Neural cell (in vitro differentiated cells): Measurements from ENCODE around the gene LAG3. TPM values are rescaled to one million over a fixed set of nuclear protein-coding genes. Genes with fewer than 3 reads are reported as not detected.
"Not testable (repeated sequence)": the region's sequence is repeated elsewhere in the genome, so short reads cannot be mapped to it uniquely, and the experiment has no call there.

ENCODE experiments used
- H2AFZ ChIP-seq: fragments of 200-600, 300-800 bp; sonication (generic), shearing (Covaris generic); 2 replicates; pipeline ENCODE4 v1.6.0; 2014; ENCODE audit warnings: low read depth, mild to moderate bottlenecking, antibody characterized with exemption, low read length, moderate library complexity
- H3F3A ChIP-seq: fragments of 200-600 bp; shearing (Covaris generic); 2 replicates; pipeline ENCODE4 v1.6.1; 2016; ENCODE audit warnings: mild to moderate bottlenecking, moderate library complexity, mixed read lengths, antibody characterized with exemption, low read length; ENCODE audit not compliant: insufficient read depth, poor library complexity, severe bottlenecking
- H3K27ac ChIP-seq: fragments of 200-600, 300-800 bp; sonication (generic), shearing (Covaris generic); 2 replicates; pipeline ENCODE4 v1.5.1; 2014; ENCODE audit warnings: mild to moderate bottlenecking, low read length, moderate library complexity
- H3K27me3 ChIP-seq: fragments of 300-800, 200-600 bp; sonication (generic), shearing (Covaris generic); 2 replicates; pipeline ENCODE4 v1.6.0; 2014; ENCODE audit warnings: mild to moderate bottlenecking, low read depth, low read length, moderate library complexity; ENCODE audit not compliant: insufficient read depth
- H3K36me3 ChIP-seq: fragments of 300-800, 200-600 bp; sonication (generic), shearing (Covaris generic); 2 replicates; pipeline ENCODE4 v1.5.1; 2014; ENCODE audit warnings: mild to moderate bottlenecking, antibody characterized with exemption, low read length, moderate library complexity; ENCODE audit not compliant: insufficient read depth
- H3K4me2 ChIP-seq: fragments of 300-800, 200-600 bp; sonication (generic), shearing (Covaris generic); 2 replicates; pipeline ENCODE4 v1.6.0; 2014; ENCODE audit warnings: mild to moderate bottlenecking, low read length
- H3K4me3 ChIP-seq: fragments of 300-800, 200-600 bp; sonication (generic), shearing (Covaris generic); 2 replicates; pipeline ENCODE4 v1.5.1; 2014; ENCODE audit warnings: mild to moderate bottlenecking, low read length, moderate library complexity
- H3K79me2 ChIP-seq: fragments of 200-600 bp; shearing (Covaris generic); replicated peaks from 2 replicates; pipeline ENCODE4 v1.6.0; 2014; ENCODE audit warnings: mild to moderate bottlenecking, low read length, moderate library complexity; ENCODE audit not compliant: insufficient read depth
- H3K9ac ChIP-seq: fragments of 300-800, 200-600 bp; sonication (generic), shearing (Covaris generic); 2 replicates; pipeline ENCODE4 v1.6.1; 2016; ENCODE audit warnings: mild to moderate bottlenecking, low read length, mixed read lengths
- H3K9me2 ChIP-seq: fragments of 200-600 bp; shearing (Covaris generic); 2 replicates; pipeline ENCODE4 v1.6.1; 2016; ENCODE audit warnings: mild to moderate bottlenecking, low read length, mixed read lengths; ENCODE audit not compliant: insufficient read depth
- H3K9me3 ChIP-seq: fragments of 200-600, 300-800 bp; sonication (generic), shearing (Covaris generic); 2 replicates; pipeline ENCODE4 v1.6.1; 2016; ENCODE audit warnings: mild to moderate bottlenecking, mixed run types, low read length, moderate library complexity, mixed read lengths
- H4K20me1 ChIP-seq: fragments of 200-600 bp; shearing (Covaris generic); 2 replicates; pipeline ENCODE4 v1.6.1; 2016; ENCODE audit warnings: mild to moderate bottlenecking, mixed run types; ENCODE audit not compliant: insufficient read depth
- EP300 ChIP-seq: fragments of 450-650 bp; conservative IDR thresholded peaks from 2 replicates; pipeline ENCODE4 v1.6.1; 2014; ENCODE audit warnings: antibody characterized with exemption, mild to moderate bottlenecking, moderate library complexity; ENCODE audit not compliant: poor library complexity, severe bottlenecking
- EZH2 ChIP-seq: fragments of 200-600, 300-800 bp; shearing (Covaris generic), sonication (generic); IDR thresholded peaks from 2 replicates; pipeline ENCODE4 v1.6.1; 2014; ENCODE audit warnings: antibody characterized with exemption, low read length, borderline replicate concordance, mild to moderate bottlenecking; ENCODE audit not compliant: insufficient read depth, poor library complexity, severe bottlenecking
- MXI1 ChIP-seq: fragments of 450-650 bp; conservative IDR thresholded peaks from 2 replicates; pipeline ENCODE4 v1.6.1; 2014; ENCODE audit warnings: antibody characterized with exemption, mild to moderate bottlenecking; ENCODE audit not compliant: poor library complexity, severe bottlenecking
- POLR2AphosphoS5 ChIP-seq: IDR thresholded peaks from 2 replicates; pipeline ENCODE4 v1.6.1; 2012
- RAD21 ChIP-seq: fragments of 450-650 bp; conservative IDR thresholded peaks from 2 replicates; pipeline ENCODE4 v1.6.1; 2014; ENCODE audit warnings: antibody characterized with exemption, mild to moderate bottlenecking, moderate library complexity
- SMC3 ChIP-seq: fragments of 450-650 bp; conservative IDR thresholded peaks from 2 replicates; pipeline ENCODE4 v1.6.1; 2014; ENCODE audit warnings: antibody characterized with exemption, mild to moderate bottlenecking, moderate library complexity; ENCODE audit not compliant: poor library complexity
- TAF1 ChIP-seq: IDR thresholded peaks from 2 replicates; pipeline ENCODE4 v1.6.1; 2012; ENCODE audit warnings: low read depth
- polyA plus RNA-seq: library from polyadenylated mRNA; depleted of rRNA; stranded (reverse); fragments of >200 nt; gene quantifications from 2 replicates; pipeline ENCODE4 v1.2.3, GENCODE V29; 2014
- TF ChIP-seq, protein P1 (sequence below): IDR thresholded peaks from 2 replicates; pipeline ENCODE4 v1.6.1; 2012; ENCODE audit warnings: borderline replicate concordance
- TF ChIP-seq, protein P2 (sequence below): fragments of 450-650 bp; IDR thresholded peaks from 2 replicates; pipeline ENCODE4 v1.5.1; 2014; ENCODE audit warnings: antibody characterized with exemption, mild to moderate bottlenecking, moderate library complexity; ENCODE audit not compliant: poor library complexity, severe bottlenecking

LAG3 gene
- polyA plus RNA-seq, 1 donor from 2014 or later: 1.4 TPM

DNA sequence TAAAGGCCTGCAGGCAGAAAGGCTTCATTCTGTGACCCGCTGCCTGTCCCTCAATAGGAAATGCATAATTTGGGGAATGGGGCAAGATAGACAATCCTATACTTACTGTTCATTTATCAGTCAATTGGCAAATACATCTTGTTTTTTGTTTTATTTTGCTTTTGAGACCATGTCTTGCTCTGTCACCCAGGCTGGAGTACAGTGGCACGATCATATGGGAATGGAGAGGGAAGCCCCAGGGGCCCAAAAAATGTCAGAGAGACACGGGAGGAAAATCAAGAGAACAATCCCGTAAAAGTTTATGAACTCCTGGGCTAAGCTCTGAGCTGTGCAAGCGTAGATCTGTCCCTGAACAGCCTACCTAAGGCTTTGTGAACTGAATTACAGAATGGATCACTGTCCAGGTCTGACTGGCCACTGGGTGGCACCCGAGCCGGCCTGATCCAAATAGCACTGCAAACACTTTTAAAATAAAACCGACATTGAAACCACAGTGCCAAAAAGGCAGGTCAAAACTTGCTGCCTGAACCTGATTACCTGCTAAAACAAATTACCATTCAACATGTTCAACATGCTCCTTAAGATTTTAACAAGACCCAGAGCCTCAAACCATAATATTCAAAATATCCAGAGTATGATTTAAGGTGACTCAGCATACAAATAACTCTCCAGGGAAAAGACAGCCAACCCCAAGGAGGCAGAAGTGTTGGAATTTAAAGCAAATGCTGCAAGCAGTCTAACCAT, 36.7 kb upstream of the LAG3 start:
- Histone ChIP-seq H3K79me2 (no peaks in the 10 kb centered on the region), H3K27me3 (no peaks in the 10 kb centered on the region), H3K9me2 (no peaks in the 10 kb centered on the region), H3F3A (no peaks in the 10 kb centered on the region), H3K36me3 (no peaks in the 10 kb centered on the region), H3K4me2 (no peak overlapping the region), H4K20me1 (no peaks in the 10 kb centered on the region), H2AFZ (no peak overlapping the region), H3K9ac (no peak overlapping the region), H3K9me3 (no peaks in the 10 kb centered on the region), H3K4me3 (no peak overlapping the region), H3K27ac (no peak overlapping the region)
- TF ChIP-seq RAD21: peak; percentile 67
- TF ChIP-seq, protein P1, sequence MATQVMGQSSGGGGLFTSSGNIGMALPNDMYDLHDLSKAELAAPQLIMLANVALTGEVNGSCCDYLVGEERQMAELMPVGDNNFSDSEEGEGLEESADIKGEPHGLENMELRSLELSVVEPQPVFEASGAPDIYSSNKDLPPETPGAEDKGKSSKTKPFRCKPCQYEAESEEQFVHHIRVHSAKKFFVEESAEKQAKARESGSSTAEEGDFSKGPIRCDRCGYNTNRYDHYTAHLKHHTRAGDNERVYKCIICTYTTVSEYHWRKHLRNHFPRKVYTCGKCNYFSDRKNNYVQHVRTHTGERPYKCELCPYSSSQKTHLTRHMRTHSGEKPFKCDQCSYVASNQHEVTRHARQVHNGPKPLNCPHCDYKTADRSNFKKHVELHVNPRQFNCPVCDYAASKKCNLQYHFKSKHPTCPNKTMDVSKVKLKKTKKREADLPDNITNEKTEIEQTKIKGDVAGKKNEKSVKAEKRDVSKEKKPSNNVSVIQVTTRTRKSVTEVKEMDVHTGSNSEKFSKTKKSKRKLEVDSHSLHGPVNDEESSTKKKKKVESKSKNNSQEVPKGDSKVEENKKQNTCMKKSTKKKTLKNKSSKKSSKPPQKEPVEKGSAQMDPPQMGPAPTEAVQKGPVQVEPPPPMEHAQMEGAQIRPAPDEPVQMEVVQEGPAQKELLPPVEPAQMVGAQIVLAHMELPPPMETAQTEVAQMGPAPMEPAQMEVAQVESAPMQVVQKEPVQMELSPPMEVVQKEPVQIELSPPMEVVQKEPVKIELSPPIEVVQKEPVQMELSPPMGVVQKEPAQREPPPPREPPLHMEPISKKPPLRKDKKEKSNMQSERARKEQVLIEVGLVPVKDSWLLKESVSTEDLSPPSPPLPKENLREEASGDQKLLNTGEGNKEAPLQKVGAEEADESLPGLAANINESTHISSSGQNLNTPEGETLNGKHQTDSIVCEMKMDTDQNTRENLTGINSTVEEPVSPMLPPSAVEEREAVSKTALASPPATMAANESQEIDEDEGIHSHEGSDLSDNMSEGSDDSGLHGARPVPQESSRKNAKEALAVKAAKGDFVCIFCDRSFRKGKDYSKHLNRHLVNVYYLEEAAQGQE: no peak
- TF ChIP-seq POLR2AphosphoS5: no peak
- peak; percentile 72 for TF ChIP-seq SMC3
- no peak for TF ChIP-seq EP300
- TF ChIP-seq, protein P2, sequence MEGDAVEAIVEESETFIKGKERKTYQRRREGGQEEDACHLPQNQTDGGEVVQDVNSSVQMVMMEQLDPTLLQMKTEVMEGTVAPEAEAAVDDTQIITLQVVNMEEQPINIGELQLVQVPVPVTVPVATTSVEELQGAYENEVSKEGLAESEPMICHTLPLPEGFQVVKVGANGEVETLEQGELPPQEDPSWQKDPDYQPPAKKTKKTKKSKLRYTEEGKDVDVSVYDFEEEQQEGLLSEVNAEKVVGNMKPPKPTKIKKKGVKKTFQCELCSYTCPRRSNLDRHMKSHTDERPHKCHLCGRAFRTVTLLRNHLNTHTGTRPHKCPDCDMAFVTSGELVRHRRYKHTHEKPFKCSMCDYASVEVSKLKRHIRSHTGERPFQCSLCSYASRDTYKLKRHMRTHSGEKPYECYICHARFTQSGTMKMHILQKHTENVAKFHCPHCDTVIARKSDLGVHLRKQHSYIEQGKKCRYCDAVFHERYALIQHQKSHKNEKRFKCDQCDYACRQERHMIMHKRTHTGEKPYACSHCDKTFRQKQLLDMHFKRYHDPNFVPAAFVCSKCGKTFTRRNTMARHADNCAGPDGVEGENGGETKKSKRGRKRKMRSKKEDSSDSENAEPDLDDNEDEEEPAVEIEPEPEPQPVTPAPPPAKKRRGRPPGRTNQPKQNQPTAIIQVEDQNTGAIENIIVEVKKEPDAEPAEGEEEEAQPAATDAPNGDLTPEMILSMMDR: peak; percentile 63
- no peak for TF ChIP-seq TAF1

DNA sequence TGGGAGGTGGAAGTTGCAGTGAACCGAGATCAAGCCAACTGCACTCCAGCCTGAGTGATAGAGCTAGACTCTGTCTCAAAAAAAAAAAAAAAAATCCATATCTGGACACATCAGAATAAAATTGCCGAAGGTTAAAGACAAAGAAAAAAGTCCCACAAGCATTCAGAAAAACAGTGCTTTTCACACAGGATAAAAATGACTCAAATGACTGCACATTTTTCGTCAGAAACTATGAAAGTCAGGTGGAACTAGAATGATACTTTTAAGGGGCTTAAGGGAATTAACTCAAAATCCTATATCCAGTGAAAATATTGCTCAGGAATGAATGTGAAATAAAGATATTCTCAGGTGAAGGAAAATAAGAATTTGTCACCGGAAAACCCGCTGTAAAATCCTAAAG, 35.6 kb upstream of the LAG3 start:
- H3K4me3 ChIP-seq: no peak overlapping the region
- no peak overlapping the region for H2AFZ ChIP-seq
- H4K20me1 ChIP-seq: no peaks in the 10 kb centered on the region
- no peaks in the 10 kb centered on the region for H3K79me2 ChIP-seq
- no peaks in the 10 kb centered on the region for H3F3A ChIP-seq
- H3K9me3 ChIP-seq: no peaks in the 10 kb centered on the region
- H3K36me3 ChIP-seq: no peaks in the 10 kb centered on the region
- TF ChIP-seq EZH2: no peak
- no peak for TF ChIP-seq EP300
- no peak for TF ChIP-seq TAF1
- no peak for TF ChIP-seq SMC3
- TF ChIP-seq, protein P1: no peak
- TF ChIP-seq MXI1: no peak
- TF ChIP-seq POLR2AphosphoS5: no peak
- TF ChIP-seq, protein P2: no peak
- no peak for TF ChIP-seq RAD21
- H3K4me2 ChIP-seq: no peak overlapping the region
- no peaks in the 10 kb centered on the region for H3K9me2 ChIP-seq
- no peak overlapping the region for H3K9ac ChIP-seq
- no peak overlapping the region for H3K27ac ChIP-seq
- H3K27me3 ChIP-seq: no peaks in the 10 kb centered on the region

DNA sequence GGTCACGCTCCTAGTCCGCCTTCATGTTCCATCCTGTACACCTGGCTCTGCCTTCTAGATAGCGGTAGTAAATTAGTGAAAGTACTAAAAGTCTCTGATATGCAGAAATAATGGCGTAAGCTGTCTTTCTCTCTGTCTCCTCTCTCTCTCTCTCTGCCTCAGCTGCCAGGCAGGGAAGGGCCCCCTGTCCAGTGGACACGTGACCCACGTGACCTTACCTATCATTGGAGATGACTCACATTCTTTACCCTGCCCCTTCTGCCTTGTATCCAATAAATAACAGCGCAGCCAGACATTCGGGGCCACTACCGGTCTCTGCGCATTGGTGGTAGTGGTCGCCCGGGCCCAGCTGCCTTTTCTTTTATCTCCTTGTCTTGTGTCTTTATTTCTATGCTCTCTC, 30.2 kb upstream of the LAG3 start:
- H3K9ac ChIP-seq, H3K27ac ChIP-seq, H4K20me1 ChIP-seq: not testable (repeated sequence)

More for the DNA sequence above, 30.2 kb upstream of the LAG3 start:
- not testable (repeated sequence) for H3K4me3 ChIP-seq, H3F3A ChIP-seq, H3K4me2 ChIP-seq, H3K36me3 ChIP-seq, H2AFZ ChIP-seq, H3K9me3 ChIP-seq, H3K79me2 ChIP-seq, H3K9me2 ChIP-seq, H3K27me3 ChIP-seq
